A549 (cell line): Measurements from ENCODE around the gene MBP. TPM values are rescaled to one million over a fixed set of nuclear protein-coding genes. Genes with fewer than 3 reads are reported as not detected.

ENCODE experiments used
- ATAC-seq, 2 experiments: fragments of 200-7000 bp in 1 of 2; fragments of >200 bp in 1 of 2; cut with Nextera tagmentation in 1 of 2; cut with Tn5 transposase in 1 of 2; 3 replicates each; pipeline versions ENCODE4 v1.8.0 to v1.9.1; 2018 to 2020; ENCODE audit warnings: mild to moderate bottlenecking in 1 of 2, moderate library complexity in 1 of 2
- CTCF ChIA-PET: fragments of 300-600 bp; sonication (Branson Sonifier 250); formaldehyde crosslinking; extraction: SDS; loops from one replicate; lab custom pipeline; 2021; ENCODE audit warnings: antibody characterized with exemption, inconsistent platforms; lab: Yijun Ruan, JAX
- POLR2A ChIA-PET: fragments of 350-600 bp; formaldehyde crosslinking; extraction: SDS; loops from one replicate; lab custom pipeline; 2021; ENCODE audit warnings: antibody characterized with exemption, inconsistent platforms; lab: Yijun Ruan, JAX
- DNase-seq, 2 experiments: peaks; one replicate each; pipeline versions ENCODE4 v3.0.0 to v3.0.0-alpha.2; 2011 to 2016; ENCODE audit warnings: low read depth in 1 of 2, low spot score in 1 of 2
- FAIRE-seq: peaks from 2 replicates; lab custom pipeline; 2011; peaks lifted over from hg19 to GRCh38; lab: Jason Lieb, UNC
- H3K27ac ChIP-seq, 2 experiments: fragments of >200 bp; sonication (Bioruptor Twin); formaldehyde crosslinking; 3 replicates each; pipeline ENCODE4 v1.5.1; 2016 to 2017
- H3K4me1 ChIP-seq: fragments of >200 bp; sonication (Bioruptor Twin); formaldehyde crosslinking; 3 replicates; pipeline ENCODE4 v1.6.1; 2016
- H3K4me2 ChIP-seq: fragments of >200 bp; sonication (Bioruptor Twin); formaldehyde crosslinking; 3 replicates; pipeline ENCODE4 v1.6.1; 2016
- H3K4me3 ChIP-seq: fragments of >200 bp; sonication (Bioruptor Twin); formaldehyde crosslinking; 3 replicates; pipeline ENCODE4 v1.5.1; 2016
- H3K9me3 ChIP-seq: fragments of >200 bp; sonication (Bioruptor Twin); formaldehyde crosslinking; 3 replicates; pipeline ENCODE4 v1.6.1; 2016
- ESRRA ChIP-seq: fragments of 150-350 bp; IDR thresholded peaks from 2 replicates; pipeline ENCODE4 v1.6.1; 2014; ENCODE audit warnings: mild to moderate bottlenecking, low read length, borderline replicate concordance
- FOXS1 ChIP-seq: fragments of 250-450 bp; sonication (Bioruptor Pico); IDR thresholded peaks from 2 replicates; pipeline ENCODE4 v1.5.0; 2020; ENCODE audit warnings: mild to moderate bottlenecking, moderate library complexity
- HOXA7 ChIP-seq: fragments of 250-450 bp; sonication (Bioruptor Pico); IDR thresholded peaks from 2 replicates; pipeline ENCODE4 v1.5.0; 2020; ENCODE audit warnings: mild to moderate bottlenecking, moderate library complexity
- MAFK ChIP-seq: fragments of 450-650 bp; IDR thresholded peaks from 2 replicates; pipeline ENCODE4 v1.6.1; 2014; ENCODE audit not compliant: partially characterized antibody
- PHF8 ChIP-seq: fragments of 200-600 bp; sonication (generic); IDR thresholded peaks from 2 replicates; pipeline ENCODE4 v1.6.1; 2016; ENCODE audit warnings: low read depth, mild to moderate bottlenecking, antibody characterized with exemption, moderate library complexity, borderline replicate concordance
- RCOR1 ChIP-seq: fragments of 150-350 bp; IDR thresholded peaks from 2 replicates; pipeline ENCODE4 v1.6.1; 2014; ENCODE audit warnings: antibody characterized with exemption, low read length, low read depth
- RNF2 ChIP-seq: fragments of 200-600 bp; sonication (generic); IDR thresholded peaks from 2 replicates; pipeline ENCODE4 v1.6.1; 2016; ENCODE audit warnings: low read depth, mild to moderate bottlenecking, antibody characterized with exemption, moderate library complexity, borderline replicate concordance
- SMC3 ChIP-seq: fragments of >200 bp; sonication (Bioruptor Twin); formaldehyde crosslinking; IDR thresholded peaks from 3 replicates; pipeline ENCODE4 v1.6.1; 2018; ENCODE audit warnings: inconsistent platforms
- TFCP2L1 ChIP-seq: fragments of 250-450 bp; sonication (Bioruptor Pico); IDR thresholded peaks from 2 replicates; pipeline ENCODE4 v1.5.0; 2021; ENCODE audit warnings: mild to moderate bottlenecking
- ZSCAN20 ChIP-seq: fragments of 250-450 bp; sonication (Bioruptor Pico); IDR thresholded peaks from 2 replicates; pipeline ENCODE4 v1.8.0; 2022; ENCODE audit warnings: mild to moderate bottlenecking, moderate library complexity
- WGBS: methylation state at CpG from one replicate; pipeline ENCODE4 v1.1.6; 2017; ENCODE audit errors: missing lambda C conversion rate; 5-methylcytosine and 5-hydroxymethylcytosine counted together
- polyA plus RNA-seq, 4 experiments: library from polyadenylated mRNA; depleted of rRNA in 3 of 4; stranded (reverse); fragments of >200 nt; fragmentation: RNase III in 1 of 4; extraction: RNeasy Plus Mini Kit Qiagen cat#74134 plus additional on column Dnase treatment in 1 of 4; gene quantifications; 2 replicates in 3 of 4; 3 replicates in 1 of 4; pipeline ENCODE4 v1.2.3, GENCODE V29; 2011 to 2017
- TF ChIP-seq, protein P1 (sequence below): fragments of 450-650 bp; IDR thresholded peaks from 2 replicates; pipeline ENCODE4 v1.6.1; 2014; ENCODE audit warnings: antibody characterized with exemption
- TF ChIP-seq, protein P2 (sequence below): fragments of 150-350 bp; IDR thresholded peaks from 2 replicates; pipeline ENCODE4 v1.6.1; 2014; ENCODE audit warnings: low read depth, mild to moderate bottlenecking, low read length
- TF ChIP-seq, protein P3 (sequence below): IDR thresholded peaks from 2 replicates; pipeline ENCODE4 v1.6.1; 2012
- TF ChIP-seq, protein P4 (sequence below): fragments of 200-600 bp; sonication (generic); IDR thresholded peaks from 2 replicates; pipeline ENCODE4 v1.6.1; 2016; ENCODE audit warnings: antibody characterized with exemption, mild to moderate bottlenecking, moderate library complexity
- TF ChIP-seq, protein P5 (sequence below): fragments of 250-450 bp; sonication (Bioruptor Pico); IDR thresholded peaks from 2 replicates; pipeline ENCODE4 v1.5.0; 2021; ENCODE audit warnings: mild to moderate bottlenecking, moderate library complexity, borderline replicate concordance

The MBP gene
- polyA plus RNA-seq, 2 of the 4 experiments (the other 2 are of a cell fraction): 8.6 to 33.1 TPM

DNA sequence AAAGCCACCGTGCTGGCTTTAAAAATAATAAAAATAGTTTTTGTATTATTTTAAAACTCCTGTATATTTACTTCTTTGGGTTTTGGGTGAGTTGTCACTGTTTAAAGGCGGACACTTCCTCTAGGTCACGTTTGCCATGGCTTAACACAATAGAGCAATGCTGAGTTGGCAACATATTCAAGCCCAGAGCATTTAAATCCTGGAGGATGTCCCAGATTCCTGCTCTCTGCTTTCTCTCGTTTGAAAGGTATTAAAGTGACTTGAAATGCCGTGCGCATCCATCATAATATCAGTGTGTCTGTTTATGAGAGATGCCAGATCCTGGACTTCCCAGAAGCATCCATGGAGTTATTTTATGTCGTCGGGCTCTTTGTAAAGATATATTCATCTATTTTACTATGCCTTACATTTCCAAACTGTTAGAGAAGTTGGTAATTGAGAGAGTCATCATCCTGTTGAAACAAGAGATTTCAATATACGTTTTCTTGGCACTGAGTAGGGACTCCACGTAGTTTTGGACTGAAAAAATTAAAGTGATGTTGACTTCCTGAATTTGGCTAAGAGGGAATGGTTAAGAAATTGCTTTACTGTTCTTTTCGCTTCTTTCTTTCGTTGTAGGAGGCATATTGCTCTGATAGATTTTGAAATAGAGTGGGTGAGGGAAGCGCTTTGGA, 159.6 kb downstream of the MBP start:
- no peak for ATAC-seq
- H3K9me3 ChIP-seq: no peaks in the 10 kb centered on the region
- WGBS: 85% methylated on average over 13 of the region's 13 CpGs
- POLR2A ChIA-PET: no interaction called here
- CTCF ChIA-PET: no interaction called here
- no peaks in the 10 kb centered on the region for H3K4me1 ChIP-seq
- H3K4me2 ChIP-seq: no peak overlapping the region
- no peak for FAIRE-seq
- no peak for TF ChIP-seq HOXA7 (CRISPR knock-in tag)
- H3K27ac ChIP-seq: no peak overlapping the region
- H3K4me3 ChIP-seq: no peak overlapping the region
- no peak for DNase-seq

DNA sequence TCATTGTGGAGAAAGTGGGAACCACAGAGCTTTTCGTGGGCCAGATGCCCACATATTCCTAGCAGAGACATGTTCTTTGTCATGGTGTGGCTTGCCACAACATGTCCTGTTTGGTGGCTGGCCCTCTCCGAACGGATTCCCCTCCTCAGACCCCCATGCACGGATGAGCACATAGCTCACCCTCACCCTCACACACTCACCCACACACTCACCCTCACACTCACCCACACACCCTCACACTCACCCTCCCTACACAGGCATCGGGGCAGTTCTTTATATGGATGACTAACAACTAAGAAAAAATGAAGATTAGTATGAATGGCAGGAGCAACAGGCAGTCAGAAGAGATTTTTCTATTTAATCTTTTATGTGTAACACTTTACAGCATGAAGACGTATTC, 160.3 kb downstream of the MBP start:
- CTCF ChIA-PET: no interaction called here
- WGBS: 81% methylated on average over 6 of the region's 6 CpGs
- Histone ChIP-seq H3K4me2 (no peak overlapping the region), H3K4me3 (no peak overlapping the region), H3K4me1 (no peaks in the 10 kb centered on the region), H3K9me3 (no peaks in the 10 kb centered on the region), H3K27ac (no peak overlapping the region)
- POLR2A ChIA-PET: no interaction called here
- FAIRE-seq (no peak), ATAC-seq (no peak), DNase-seq (no peak)
- TF ChIP-seq RNF2: no peak
- TF ChIP-seq HOXA7 (CRISPR knock-in tag): no peak
- no peak for TF ChIP-seq MAFK
- TF ChIP-seq, protein P1, sequence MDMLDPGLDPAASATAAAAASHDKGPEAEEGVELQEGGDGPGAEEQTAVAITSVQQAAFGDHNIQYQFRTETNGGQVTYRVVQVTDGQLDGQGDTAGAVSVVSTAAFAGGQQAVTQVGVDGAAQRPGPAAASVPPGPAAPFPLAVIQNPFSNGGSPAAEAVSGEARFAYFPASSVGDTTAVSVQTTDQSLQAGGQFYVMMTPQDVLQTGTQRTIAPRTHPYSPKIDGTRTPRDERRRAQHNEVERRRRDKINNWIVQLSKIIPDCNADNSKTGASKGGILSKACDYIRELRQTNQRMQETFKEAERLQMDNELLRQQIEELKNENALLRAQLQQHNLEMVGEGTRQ: no peak
- TF ChIP-seq, protein P2, sequence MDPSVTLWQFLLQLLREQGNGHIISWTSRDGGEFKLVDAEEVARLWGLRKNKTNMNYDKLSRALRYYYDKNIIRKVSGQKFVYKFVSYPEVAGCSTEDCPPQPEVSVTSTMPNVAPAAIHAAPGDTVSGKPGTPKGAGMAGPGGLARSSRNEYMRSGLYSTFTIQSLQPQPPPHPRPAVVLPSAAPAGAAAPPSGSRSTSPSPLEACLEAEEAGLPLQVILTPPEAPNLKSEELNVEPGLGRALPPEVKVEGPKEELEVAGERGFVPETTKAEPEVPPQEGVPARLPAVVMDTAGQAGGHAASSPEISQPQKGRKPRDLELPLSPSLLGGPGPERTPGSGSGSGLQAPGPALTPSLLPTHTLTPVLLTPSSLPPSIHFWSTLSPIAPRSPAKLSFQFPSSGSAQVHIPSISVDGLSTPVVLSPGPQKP: no peak
- TF ChIP-seq TFCP2L1 (CRISPR knock-in tag): no peak

DNA sequence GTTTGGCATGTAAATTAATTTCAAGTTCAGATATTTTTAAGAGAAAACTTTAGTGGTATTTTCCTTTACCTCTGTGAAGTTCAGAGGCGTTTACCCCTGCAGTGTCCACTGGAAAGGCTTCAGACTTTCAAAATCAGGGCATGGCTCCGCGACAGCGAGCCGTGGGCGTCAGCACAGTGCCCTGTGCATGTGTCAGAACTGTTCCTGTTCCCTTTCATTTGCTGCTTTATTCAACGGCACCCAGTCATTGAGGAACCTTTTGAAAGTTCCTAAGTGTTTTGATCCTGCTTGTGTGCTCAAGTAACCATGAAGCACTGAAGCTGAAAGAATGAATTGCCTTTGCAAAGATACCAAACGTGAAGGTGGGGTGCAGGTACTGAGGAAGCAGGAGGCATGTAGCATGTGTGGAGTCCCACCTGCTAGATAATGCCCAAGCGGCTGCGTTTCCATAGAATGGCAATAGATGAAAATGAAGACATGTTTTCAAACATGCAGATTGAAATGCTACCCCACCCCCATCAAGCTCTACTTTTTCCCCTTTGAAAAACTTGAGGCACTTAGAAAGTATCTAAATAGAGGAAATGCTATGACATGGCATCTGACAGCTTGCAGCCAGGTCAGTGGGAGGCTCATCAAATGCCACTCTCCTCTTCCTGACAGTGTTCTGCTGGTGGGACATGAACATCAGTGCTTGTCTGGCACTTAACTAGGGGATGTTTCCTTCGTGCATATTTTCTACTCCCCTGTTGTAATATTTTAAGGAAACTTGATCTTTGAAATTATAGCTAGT, 161.6 kb downstream of the MBP start:
- TF ChIP-seq, protein P3, sequence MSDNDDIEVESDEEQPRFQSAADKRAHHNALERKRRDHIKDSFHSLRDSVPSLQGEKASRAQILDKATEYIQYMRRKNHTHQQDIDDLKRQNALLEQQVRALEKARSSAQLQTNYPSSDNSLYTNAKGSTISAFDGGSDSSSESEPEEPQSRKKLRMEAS: no peak
- H3K9me3 ChIP-seq: no peaks in the 10 kb centered on the region
- no peak for FAIRE-seq
- WGBS: 89% methylated on average over 11 of the region's 11 CpGs
- ChIA-PET CTCF (interaction anchor here (1.2 kb wide), 1 partner anchor 168 kb away, joined by 4 read pairs; no protein-coding TSS in a partner anchor), POLR2A (no interaction called here)
- DNase-seq: no peak
- no peak overlapping the region for H3K4me3 ChIP-seq
- ATAC-seq: no peak
- H3K4me1 ChIP-seq: no peaks in the 10 kb centered on the region
- H3K27ac ChIP-seq: no peak overlapping the region
- no peak overlapping the region for H3K4me2 ChIP-seq

DNA sequence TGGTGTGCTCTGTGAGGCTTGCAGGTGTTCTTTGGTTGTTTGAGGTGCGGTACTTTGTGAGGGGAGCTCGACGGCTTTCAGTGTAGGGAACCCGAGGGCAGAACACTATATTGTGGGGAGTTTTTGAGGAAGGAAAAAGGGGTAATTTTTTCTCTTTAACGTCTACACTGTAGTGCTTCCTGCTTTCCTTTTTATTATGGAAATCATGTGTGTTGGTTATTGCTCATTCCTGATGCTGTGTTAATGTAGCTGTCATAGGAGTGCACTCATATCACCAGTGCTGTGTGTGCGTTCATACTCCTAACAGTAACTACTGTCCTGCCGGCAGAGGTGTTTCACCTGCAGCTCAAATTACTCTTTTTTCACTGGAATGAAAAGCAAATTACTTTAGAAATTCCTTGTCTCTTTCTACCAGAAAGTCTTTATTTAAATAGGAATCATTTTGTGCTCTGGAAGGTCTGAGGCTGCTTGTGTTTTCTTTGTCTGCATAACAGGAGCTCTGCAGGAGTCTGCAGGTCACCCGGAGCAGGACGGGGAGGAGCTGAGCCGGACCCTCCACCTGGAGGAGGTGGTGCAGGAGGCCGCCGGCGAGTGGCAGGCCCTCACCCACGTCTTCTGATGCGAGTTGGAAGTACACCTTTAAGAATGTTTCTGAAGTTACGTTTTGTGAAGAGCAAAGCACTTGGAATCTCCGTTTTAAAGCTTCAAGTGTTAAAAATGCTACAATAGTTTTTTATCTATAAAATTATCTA, 164.7 kb downstream of the MBP start:
- H3K4me2 ChIP-seq: no peak overlapping the region
- H3K9me3 ChIP-seq: no peaks in the 10 kb centered on the region
- no peak overlapping the region for H3K27ac ChIP-seq
- no peak overlapping the region for H3K4me3 ChIP-seq
- H3K4me1 ChIP-seq: no peaks in the 10 kb centered on the region
- ATAC-seq (no peak), DNase-seq (no peak), FAIRE-seq (no peak)
- 74% methylated on average over 17 of the region's 17 CpGs for WGBS
- ChIA-PET CTCF (interaction anchor here (0.9 to 2.2 kb wide), 3 partner anchors 15 to 244 kb away, joined by 4 to 7 read pairs (median 5); no protein-coding TSS in a partner anchor), POLR2A (no interaction called here)
- TF ChIP-seq ZSCAN20 (CRISPR knock-in tag) (no peak), FOXS1 (CRISPR knock-in tag) (no peak), SMC3 (no peak), PHF8 (no peak), ESRRA (no peak), RCOR1 (no peak)
- TF ChIP-seq, protein P3: no peak
- TF ChIP-seq, protein P4, sequence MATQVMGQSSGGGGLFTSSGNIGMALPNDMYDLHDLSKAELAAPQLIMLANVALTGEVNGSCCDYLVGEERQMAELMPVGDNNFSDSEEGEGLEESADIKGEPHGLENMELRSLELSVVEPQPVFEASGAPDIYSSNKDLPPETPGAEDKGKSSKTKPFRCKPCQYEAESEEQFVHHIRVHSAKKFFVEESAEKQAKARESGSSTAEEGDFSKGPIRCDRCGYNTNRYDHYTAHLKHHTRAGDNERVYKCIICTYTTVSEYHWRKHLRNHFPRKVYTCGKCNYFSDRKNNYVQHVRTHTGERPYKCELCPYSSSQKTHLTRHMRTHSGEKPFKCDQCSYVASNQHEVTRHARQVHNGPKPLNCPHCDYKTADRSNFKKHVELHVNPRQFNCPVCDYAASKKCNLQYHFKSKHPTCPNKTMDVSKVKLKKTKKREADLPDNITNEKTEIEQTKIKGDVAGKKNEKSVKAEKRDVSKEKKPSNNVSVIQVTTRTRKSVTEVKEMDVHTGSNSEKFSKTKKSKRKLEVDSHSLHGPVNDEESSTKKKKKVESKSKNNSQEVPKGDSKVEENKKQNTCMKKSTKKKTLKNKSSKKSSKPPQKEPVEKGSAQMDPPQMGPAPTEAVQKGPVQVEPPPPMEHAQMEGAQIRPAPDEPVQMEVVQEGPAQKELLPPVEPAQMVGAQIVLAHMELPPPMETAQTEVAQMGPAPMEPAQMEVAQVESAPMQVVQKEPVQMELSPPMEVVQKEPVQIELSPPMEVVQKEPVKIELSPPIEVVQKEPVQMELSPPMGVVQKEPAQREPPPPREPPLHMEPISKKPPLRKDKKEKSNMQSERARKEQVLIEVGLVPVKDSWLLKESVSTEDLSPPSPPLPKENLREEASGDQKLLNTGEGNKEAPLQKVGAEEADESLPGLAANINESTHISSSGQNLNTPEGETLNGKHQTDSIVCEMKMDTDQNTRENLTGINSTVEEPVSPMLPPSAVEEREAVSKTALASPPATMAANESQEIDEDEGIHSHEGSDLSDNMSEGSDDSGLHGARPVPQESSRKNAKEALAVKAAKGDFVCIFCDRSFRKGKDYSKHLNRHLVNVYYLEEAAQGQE: no peak
- TF ChIP-seq, protein P1: no peak
- TF ChIP-seq, protein P5, sequence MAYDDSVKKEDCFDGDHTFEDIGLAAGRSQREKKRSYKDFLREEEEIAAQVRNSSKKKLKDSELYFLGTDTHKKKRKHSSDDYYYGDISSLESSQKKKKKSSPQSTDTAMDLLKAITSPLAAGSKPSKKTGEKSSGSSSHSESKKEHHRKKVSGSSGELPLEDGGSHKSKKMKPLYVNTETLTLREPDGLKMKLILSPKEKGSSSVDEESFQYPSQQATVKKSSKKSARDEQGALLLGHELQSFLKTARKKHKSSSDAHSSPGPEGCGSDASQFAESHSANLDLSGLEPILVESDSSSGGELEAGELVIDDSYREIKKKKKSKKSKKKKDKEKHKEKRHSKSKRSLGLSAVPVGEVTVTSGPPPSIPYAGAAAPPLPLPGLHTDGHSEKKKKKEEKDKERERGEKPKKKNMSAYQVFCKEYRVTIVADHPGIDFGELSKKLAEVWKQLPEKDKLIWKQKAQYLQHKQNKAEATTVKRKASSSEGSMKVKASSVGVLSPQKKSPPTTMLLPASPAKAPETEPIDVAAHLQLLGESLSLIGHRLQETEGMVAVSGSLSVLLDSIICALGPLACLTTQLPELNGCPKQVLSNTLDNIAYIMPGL (CRISPR knock-in tag): no peak
